ENCODE measurements around the gene XAB2.

XAB2 gene

GRCh38 chr19:7665076-7665475 is 35.7 kb upstream of the XAB2 start:
- no peak overlapping the region for H3K4me3 ChIP-seq (ENCODE audit: low read length in 2 of 2)
- H3K4me1 ChIP-seq (ENCODE audit: control insufficient read depth, insufficient read depth, low read length), result peaks cover 2% of the 10 kb centered on the region
- no peak overlapping the region for H3K9ac ChIP-seq (ENCODE audit: low read length in 2 of 2)
- peaks cover 4 to 7% of the 10 kb centered on the region in 2 donors for H3K27me3 ChIP-seq (ENCODE audit: control insufficient read depth in 1 of 2, insufficient read depth in 2 of 2, low read length in 2 of 2)
- no peaks in the 10 kb centered on the region for H3K9me3 ChIP-seq (ENCODE audit: control insufficient read depth in 2 of 2, low read length in 2 of 2)
- H3K27ac ChIP-seq (ENCODE audit: low read length), result no peak overlapping the region
- H3K36me3 ChIP-seq (ENCODE audit: control insufficient read depth in 2 of 2, insufficient read depth in 2 of 2, low read length in 2 of 2), result no peaks in the 10 kb centered on the region

- H3K36me3 ChIP-seq (ENCODE audit: control insufficient read depth in 2 of 2, insufficient read depth in 2 of 2, low read length in 2 of 2), result no peaks in the 10 kb centered on the region
- no peaks in the 10 kb centered on the region for H3K9me3 ChIP-seq (ENCODE audit: control insufficient read depth in 2 of 2, low read length in 2 of 2)
- no peak overlapping the region for H3K27ac ChIP-seq (ENCODE audit: low read length)
- H3K9ac ChIP-seq (ENCODE audit: low read length in 2 of 2), result no peak overlapping the region
- no peak overlapping the region for H3K4me3 ChIP-seq (ENCODE audit: low read length in 2 of 2)
- H3K27me3 ChIP-seq (ENCODE audit: control insufficient read depth in 1 of 2, insufficient read depth in 2 of 2, low read length in 2 of 2), result peaks cover 0 to 3% of the 10 kb centered on the region in 2 donors
- H3K4me1 ChIP-seq (ENCODE audit: control insufficient read depth, insufficient read depth, low read length), result no peaks in the 10 kb centered on the region
These were observed 34.4 kb upstream of the XAB2 start for GRCh38 chr19:7663706-7664105.

DNA sequence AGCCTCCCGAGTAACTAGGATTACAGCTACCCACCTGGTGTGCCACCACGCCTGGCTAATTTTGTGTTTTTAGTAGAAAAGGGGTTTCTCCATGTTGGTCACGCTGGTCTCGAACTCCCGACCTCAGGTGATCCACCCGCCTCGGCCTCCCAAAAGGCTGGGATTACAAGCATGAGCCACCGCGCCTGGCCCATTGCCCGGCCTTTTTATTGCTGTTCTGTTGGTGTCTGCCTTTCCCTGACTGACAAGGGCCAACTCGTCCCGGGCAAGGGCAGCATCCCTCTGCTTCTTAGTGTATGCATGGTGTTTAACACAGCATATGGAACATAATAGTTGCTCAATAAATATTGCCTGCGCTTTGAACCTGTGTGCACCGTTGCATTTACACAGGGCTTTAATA is 33.3 kb upstream of the XAB2 start:
- H3K36me3 ChIP-seq (ENCODE audit: control insufficient read depth in 2 of 2, insufficient read depth in 2 of 2, low read length in 2 of 2), result no peaks in the 10 kb centered on the region
- H3K4me3 ChIP-seq (ENCODE audit: low read length in 2 of 2), result no peak overlapping the region
- no peaks in the 10 kb centered on the region for H3K4me1 ChIP-seq (ENCODE audit: control insufficient read depth, insufficient read depth, low read length)
- H3K27me3 ChIP-seq (ENCODE audit: control insufficient read depth in 1 of 2, insufficient read depth in 2 of 2, low read length in 2 of 2), result peaks cover 0 to 2% of the 10 kb centered on the region in 2 donors
- no peaks in the 10 kb centered on the region for H3K9me3 ChIP-seq (ENCODE audit: control insufficient read depth in 2 of 2, low read length in 2 of 2)
- no peak overlapping the region for H3K9ac ChIP-seq (ENCODE audit: low read length in 2 of 2)
- H3K27ac ChIP-seq (ENCODE audit: low read length), result no peak overlapping the region

DNA sequence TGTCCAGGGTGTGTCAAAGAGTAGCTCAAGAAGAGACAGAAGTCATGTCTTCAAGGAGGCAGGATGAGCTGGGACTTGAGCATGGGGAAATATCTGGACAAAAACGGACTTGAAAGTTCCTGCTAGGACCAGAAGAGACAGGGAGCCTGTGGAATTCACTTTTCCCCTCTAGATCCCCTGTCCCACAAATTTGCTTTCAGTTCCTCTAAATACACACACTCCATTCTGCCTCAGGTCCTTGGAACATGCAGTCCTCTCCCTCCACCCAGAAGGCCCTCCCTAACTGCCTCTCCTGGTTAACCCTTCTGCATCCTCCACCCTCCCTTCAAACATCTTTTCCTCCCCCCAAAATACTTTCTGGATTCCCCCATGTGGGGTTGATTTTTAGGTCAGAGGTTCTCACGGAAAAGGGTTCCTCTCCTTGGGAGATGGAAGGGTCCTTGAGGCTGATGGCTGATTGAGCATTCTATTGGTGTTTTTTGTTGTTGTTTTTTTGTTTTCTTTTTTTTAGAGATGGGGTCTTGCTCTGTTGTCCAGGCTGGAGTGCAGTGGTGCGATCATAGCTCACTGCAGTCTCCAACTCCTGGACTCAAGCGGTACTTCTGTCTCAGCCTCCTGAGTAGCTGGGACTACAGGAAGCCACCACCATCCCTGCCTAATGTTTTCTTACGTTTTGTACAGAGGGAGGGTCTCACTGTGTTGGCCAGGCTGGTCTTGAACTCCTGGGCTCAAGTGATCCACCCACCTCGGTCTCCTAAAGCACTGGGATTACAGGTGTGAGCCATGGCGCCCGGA is 32.6 kb upstream of the XAB2 start:
- no peak overlapping the region for H3K4me3 ChIP-seq (ENCODE audit: low read length in 2 of 2)
- no peak overlapping the region for H3K9ac ChIP-seq (ENCODE audit: low read length in 2 of 2)
- H3K9me3 ChIP-seq (ENCODE audit: control insufficient read depth in 2 of 2, low read length in 2 of 2), result no peaks in the 10 kb centered on the region
- H3K27ac ChIP-seq (ENCODE audit: low read length), result no peak overlapping the region
- no peaks in the 10 kb centered on the region for H3K4me1 ChIP-seq (ENCODE audit: control insufficient read depth, insufficient read depth, low read length)
- peaks cover 0 to 2% of the 10 kb centered on the region in 2 donors for H3K27me3 ChIP-seq (ENCODE audit: control insufficient read depth in 1 of 2, insufficient read depth in 2 of 2, low read length in 2 of 2)
- H3K36me3 ChIP-seq (ENCODE audit: control insufficient read depth in 2 of 2, insufficient read depth in 2 of 2, low read length in 2 of 2), result no peaks in the 10 kb centered on the region

DNA sequence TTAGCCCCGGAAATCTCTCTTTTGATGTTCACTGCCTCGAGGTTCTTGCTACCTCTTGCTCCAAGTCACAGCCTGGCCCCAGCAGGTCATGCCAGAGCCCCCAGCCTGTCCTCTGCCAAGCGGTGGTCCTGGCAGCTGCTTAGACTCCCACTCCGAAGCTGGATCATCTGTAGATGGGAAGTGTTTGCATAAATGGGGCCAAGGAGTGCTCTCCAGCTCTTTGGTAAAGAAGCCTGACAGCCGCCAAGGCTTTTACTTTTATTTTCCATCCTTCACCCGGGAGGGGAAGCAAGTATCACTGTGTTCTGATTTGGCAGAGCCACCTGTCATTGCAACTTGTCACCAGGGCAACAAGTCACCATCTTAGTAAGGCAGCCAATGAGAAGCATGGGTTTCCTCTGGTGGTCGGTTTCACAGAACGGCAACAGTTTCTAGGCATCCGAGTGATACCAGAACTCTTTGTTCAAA is 28.9 kb upstream of the XAB2 start:
- H3K36me3 ChIP-seq (ENCODE audit: control insufficient read depth in 2 of 2, insufficient read depth in 2 of 2, low read length in 2 of 2), result no peaks in the 10 kb centered on the region
- no peaks in the 10 kb centered on the region for H3K27me3 ChIP-seq (ENCODE audit: control insufficient read depth in 1 of 2, insufficient read depth in 2 of 2, low read length in 2 of 2)
- no peak overlapping the region for H3K9ac ChIP-seq (ENCODE audit: low read length in 2 of 2)
- no peak overlapping the region for H3K4me3 ChIP-seq (ENCODE audit: low read length in 2 of 2)
- no peak overlapping the region for H3K27ac ChIP-seq (ENCODE audit: low read length)
- H3K4me1 ChIP-seq (ENCODE audit: control insufficient read depth, insufficient read depth, low read length), result no peaks in the 10 kb centered on the region
- no peaks in the 10 kb centered on the region for H3K9me3 ChIP-seq (ENCODE audit: control insufficient read depth in 2 of 2, low read length in 2 of 2)

DNA sequence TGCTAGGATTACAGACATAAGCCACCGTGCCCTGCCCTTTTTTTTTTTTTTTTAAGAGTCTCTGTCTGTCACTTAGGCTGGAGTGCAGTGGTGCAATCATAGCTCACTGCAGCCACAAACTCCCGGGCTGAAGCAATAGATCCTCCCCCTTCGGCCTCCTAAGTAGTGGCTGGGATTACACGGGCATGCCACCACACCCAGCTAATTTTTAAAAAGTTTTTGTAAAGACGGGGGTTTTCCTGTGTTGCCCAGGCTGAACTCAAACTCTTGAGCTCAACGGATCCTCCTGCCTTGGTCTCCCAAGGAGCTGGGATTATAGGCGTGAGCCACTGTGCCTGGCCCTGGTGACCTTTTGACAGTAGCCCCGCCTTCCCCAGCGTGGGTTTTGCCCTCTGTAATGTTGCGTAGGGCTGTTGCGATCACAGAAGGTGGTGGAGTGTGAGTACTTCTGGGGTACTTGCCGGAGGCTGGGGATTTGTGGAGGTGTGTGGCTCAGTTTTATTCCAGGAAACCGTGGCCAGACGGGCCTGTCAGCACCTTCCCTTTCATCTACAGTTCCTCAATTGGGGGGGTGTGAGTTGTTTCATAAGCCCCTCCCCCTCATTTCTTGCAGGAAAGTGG is 27.9 kb upstream of the XAB2 start:
- Histone ChIP-seq H3K27me3 (ENCODE audit: control insufficient read depth in 1 of 2, insufficient read depth in 2 of 2, low read length in 2 of 2) (peaks cover 0 to 1% of the 10 kb centered on the region in 2 donors), H3K4me3 (ENCODE audit: low read length in 2 of 2) (no peak overlapping the region), H3K36me3 (ENCODE audit: control insufficient read depth in 2 of 2, insufficient read depth in 2 of 2, low read length in 2 of 2) (no peaks in the 10 kb centered on the region), H3K4me1 (ENCODE audit: control insufficient read depth, insufficient read depth, low read length) (no peaks in the 10 kb centered on the region), H3K9me3 (ENCODE audit: control insufficient read depth in 2 of 2, low read length in 2 of 2) (no peaks in the 10 kb centered on the region), H3K9ac (ENCODE audit: low read length in 2 of 2) (no peak overlapping the region), H3K27ac (ENCODE audit: low read length) (no peak overlapping the region)

DNA sequence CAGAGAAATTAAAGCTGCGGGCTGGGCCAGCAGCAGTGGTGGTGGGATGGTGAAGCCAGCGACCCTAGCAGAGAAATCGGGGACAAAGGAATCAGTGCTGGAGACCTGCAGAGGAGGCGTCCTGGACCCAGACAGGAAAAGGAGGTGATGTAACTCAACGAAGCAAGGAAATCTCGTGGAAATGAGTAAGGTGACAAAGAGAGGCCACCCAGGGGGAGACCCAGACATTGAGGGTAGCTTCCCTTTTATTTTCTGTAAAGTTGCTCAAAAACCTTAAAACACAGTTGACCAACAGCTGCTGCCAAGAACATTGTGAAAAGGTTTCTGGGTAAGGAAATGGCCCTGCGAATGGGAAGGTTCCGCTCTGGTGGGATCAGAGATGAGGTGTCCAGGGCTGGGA is 26.2 kb upstream of the XAB2 start:
- Histone ChIP-seq H3K9ac (ENCODE audit: low read length in 2 of 2) (no peak overlapping the region), H3K27me3 (ENCODE audit: control insufficient read depth in 1 of 2, insufficient read depth in 2 of 2, low read length in 2 of 2) (peaks cover 2 to 4% of the 10 kb centered on the region in 2 donors), H3K4me3 (ENCODE audit: low read length in 2 of 2) (no peak overlapping the region), H3K36me3 (ENCODE audit: control insufficient read depth in 2 of 2, insufficient read depth in 2 of 2, low read length in 2 of 2) (no peaks in the 10 kb centered on the region), H3K9me3 (ENCODE audit: control insufficient read depth in 2 of 2, low read length in 2 of 2) (no peaks in the 10 kb centered on the region), H3K27ac (ENCODE audit: low read length) (no peak overlapping the region), H3K4me1 (ENCODE audit: control insufficient read depth, insufficient read depth, low read length) (no peaks in the 10 kb centered on the region)

GRCh38 chr19:7654401-7654800 is 25.1 kb upstream of the XAB2 start:
- no peaks in the 10 kb centered on the region for H3K36me3 ChIP-seq (ENCODE audit: control insufficient read depth in 2 of 2, insufficient read depth in 2 of 2, low read length in 2 of 2)
- no peaks in the 10 kb centered on the region for H3K9me3 ChIP-seq (ENCODE audit: control insufficient read depth in 2 of 2, low read length in 2 of 2)
- peaks cover 6 to 7% of the 10 kb centered on the region in 2 donors for H3K27me3 ChIP-seq (ENCODE audit: control insufficient read depth in 1 of 2, insufficient read depth in 2 of 2, low read length in 2 of 2)
- no peak overlapping the region for H3K4me3 ChIP-seq (ENCODE audit: low read length in 2 of 2)
- H3K27ac ChIP-seq (ENCODE audit: low read length), result no peak overlapping the region
- no peaks in the 10 kb centered on the region for H3K4me1 ChIP-seq (ENCODE audit: control insufficient read depth, insufficient read depth, low read length)
- H3K9ac ChIP-seq (ENCODE audit: low read length in 2 of 2), result no peak overlapping the region

DNA sequence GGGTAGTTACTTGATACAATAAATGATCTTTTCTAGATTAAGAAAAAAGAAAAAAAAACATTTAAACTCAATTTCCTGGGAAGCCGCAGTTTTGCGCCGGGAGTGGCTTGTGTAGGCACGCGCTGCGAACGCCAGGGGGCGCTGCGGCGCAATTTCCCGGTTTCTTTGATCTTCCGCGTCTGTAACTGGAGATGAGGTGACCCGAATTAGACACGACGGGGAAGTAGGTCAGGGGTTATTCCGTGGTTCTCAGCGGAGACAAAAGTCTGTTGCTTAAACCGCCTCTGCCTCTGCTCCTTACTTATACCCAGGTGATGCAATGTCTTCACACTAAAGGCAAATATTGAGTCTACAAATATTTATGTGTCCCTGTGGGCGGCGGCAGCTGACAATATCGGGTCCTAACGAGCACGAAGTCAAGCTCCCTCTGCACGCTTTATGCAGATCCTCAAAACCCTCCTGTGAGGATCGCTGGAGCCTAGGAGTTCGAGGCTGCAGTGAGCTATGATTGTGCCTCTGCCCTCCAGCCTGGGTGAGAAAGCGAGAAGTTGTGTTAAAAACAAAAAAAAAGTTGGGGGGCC is 22.8 kb upstream of the XAB2 start:
- Histone ChIP-seq H3K36me3 (ENCODE audit: control insufficient read depth in 2 of 2, insufficient read depth in 2 of 2, low read length in 2 of 2) (no peaks in the 10 kb centered on the region), H3K4me1 (ENCODE audit: control insufficient read depth, insufficient read depth, low read length) (no peaks in the 10 kb centered on the region), H3K4me3 (ENCODE audit: low read length in 2 of 2) (peak overlapping the region; percentile 54 to 58), H3K9ac (ENCODE audit: low read length in 2 of 2) (no peak overlapping the region), H3K9me3 (ENCODE audit: control insufficient read depth in 2 of 2, low read length in 2 of 2) (no peaks in the 10 kb centered on the region), H3K27me3 (ENCODE audit: control insufficient read depth in 1 of 2, insufficient read depth in 2 of 2, low read length in 2 of 2) (peaks cover 6 to 11% of the 10 kb centered on the region in 2 donors), H3K27ac (ENCODE audit: low read length) (no peak overlapping the region)

GRCh38 chr19:7650148-7650547 is 20.8 kb upstream of the XAB2 start:
- no peak overlapping the region for H3K27ac ChIP-seq (ENCODE audit: low read length)
- no peak overlapping the region for H3K9ac ChIP-seq (ENCODE audit: low read length in 2 of 2)
- peaks cover 11 to 17% of the 10 kb centered on the region in 2 donors for H3K27me3 ChIP-seq (ENCODE audit: control insufficient read depth in 1 of 2, insufficient read depth in 2 of 2, low read length in 2 of 2)
- H3K4me3 ChIP-seq (ENCODE audit: low read length in 2 of 2), result no peak overlapping the region
- H3K4me1 ChIP-seq (ENCODE audit: control insufficient read depth, insufficient read depth, low read length), result no peaks in the 10 kb centered on the region
- no peaks in the 10 kb centered on the region for H3K9me3 ChIP-seq (ENCODE audit: control insufficient read depth in 2 of 2, low read length in 2 of 2)
- no peaks in the 10 kb centered on the region for H3K36me3 ChIP-seq (ENCODE audit: control insufficient read depth in 2 of 2, insufficient read depth in 2 of 2, low read length in 2 of 2)
